ENCODE measurements around the gene RUFY3. TPM values are rescaled to one million over a fixed set of nuclear protein-coding genes. Genes with fewer than 3 reads are reported as not detected.
A peak's percentile ranks its signal among the peaks of the same experiment; 100 is the strongest.
"Not testable (repeated sequence)": the region's sequence is repeated elsewhere in the genome, so short reads cannot be mapped to it uniquely, and the experiment has no call there.

RUFY3 gene
- total RNA-seq, 3 donors from 2014 or later (not counting 1 experiment from before 2014, with no cell fraction given): 31.6 to 38.1 (median 33.4) TPM

DNA sequence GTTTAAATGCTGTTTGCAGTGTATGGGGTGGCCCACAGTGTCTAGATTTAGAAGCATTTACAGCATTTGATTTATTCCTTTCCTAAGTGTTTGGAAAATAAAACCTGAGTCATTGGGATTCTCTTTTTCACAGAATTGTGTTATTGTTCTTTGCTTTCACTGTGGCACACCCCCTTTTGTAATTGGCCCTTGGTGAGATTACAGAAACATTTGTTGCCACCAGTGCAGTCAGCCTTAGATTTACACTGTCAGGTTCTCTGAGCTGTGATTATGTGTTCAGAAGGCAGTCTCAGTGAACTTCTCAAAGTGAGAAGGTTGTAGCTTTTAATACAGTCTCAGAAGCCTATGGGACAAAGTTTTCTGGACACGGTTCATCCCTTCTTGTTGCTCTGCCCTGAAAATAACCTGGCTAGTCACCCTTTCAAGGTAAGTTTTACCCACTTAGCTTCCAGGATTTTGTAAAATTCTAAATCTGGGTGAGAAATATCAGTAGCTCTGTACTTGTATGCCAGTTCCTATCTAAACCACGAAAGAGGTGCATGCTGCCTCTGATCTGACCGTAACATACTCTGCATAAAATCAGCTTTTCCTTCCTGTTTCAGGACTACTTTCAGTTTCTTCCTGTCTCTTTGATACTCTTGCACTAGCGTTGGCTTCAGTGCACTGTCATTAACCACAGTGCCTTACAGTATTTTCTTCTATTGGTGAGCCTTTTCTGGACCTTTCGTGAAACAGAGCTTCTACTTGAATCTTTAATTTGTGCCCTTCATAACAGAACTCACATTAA lies 12.6 kb downstream of the RUFY3 start:
- Histone ChIP-seq H3K27ac (ENCODE audit: low read length) (peak overlapping the region; percentile 91), H3K4me1 (ENCODE audit: control insufficient read depth, insufficient read depth, low read length) (peaks cover 21% of the 10 kb centered on the region), H3K4me3 (ENCODE audit: low read length) (peak overlapping the region; percentile 39), H3K27me3 (ENCODE audit: control insufficient read depth, insufficient read depth, low read length) (no peaks in the 10 kb centered on the region), H3K9me3 (ENCODE audit: control insufficient read depth, insufficient read depth, low read length) (no peaks in the 10 kb centered on the region), H3K36me3 (ENCODE audit: control insufficient read depth, insufficient read depth, low read length) (no peaks in the 10 kb centered on the region)
- peak overlapping the region; percentile 84 to 89 for H3K27ac Mint-ChIP-seq
- peak overlapping the region; percentile 83 for H3K4me3 Mint-ChIP-seq
- intact Hi-C loops (cut with micrococcal nuclease): loop anchor here (1.0 kb wide), 1 partner anchor 46 kb away; the partner anchor contains the start of gene UTP3
- no peaks in the 10 kb centered on the region for H3K27me3 Mint-ChIP-seq (ENCODE audit: low read depth in 2 of 2)
- ATAC-seq (peak; percentile 91 to 95 (median 94)), DNase-seq (peak in 1 of 2 donors; percentile 79)
- peaks cover 38 to 43% of the 10 kb centered on the region in 2 donors for H3K4me1 Mint-ChIP-seq
- H3K9me3 Mint-ChIP-seq: no peaks in the 10 kb centered on the region
- TF ChIP-seq CTCF (IDR thresholded peaks at IDR 0.05): no peak
- no peaks in the 10 kb centered on the region for H3K36me3 Mint-ChIP-seq
- 0% methylated on average over 5 of the region's 5 CpGs for WGBS (ENCODE audit: insufficient coverage)

- no peak for TF ChIP-seq CTCF (IDR thresholded peaks at IDR 0.05)
- intact Hi-C loops (cut with micrococcal nuclease): loop anchor here (1.0 kb wide), 1 partner anchor 47 kb away; the partner anchor contains the start of gene UTP3
- H3K9me3 Mint-ChIP-seq: no peaks in the 10 kb centered on the region
- H3K4me3 ChIP-seq (ENCODE audit: low read length): peak overlapping the region; percentile 39
- 2% methylated on average over 3 of the region's 3 CpGs for WGBS (ENCODE audit: insufficient coverage)
- H3K9me3 ChIP-seq (ENCODE audit: control insufficient read depth, insufficient read depth, low read length): no peaks in the 10 kb centered on the region
- H3K36me3 ChIP-seq (ENCODE audit: control insufficient read depth, insufficient read depth, low read length): no peaks in the 10 kb centered on the region
- DNase-seq (peak in 1 of 2 donors; percentile 42), ATAC-seq (peak; percentile 33 to 52 (median 39))
- peak overlapping the region; percentile 91 for H3K27ac ChIP-seq (ENCODE audit: low read length)
- peaks cover 21% of the 10 kb centered on the region for H3K4me1 ChIP-seq (ENCODE audit: control insufficient read depth, insufficient read depth, low read length)
- peak overlapping the region; percentile 83 for H3K4me3 Mint-ChIP-seq
- peaks cover 38 to 43% of the 10 kb centered on the region in 2 donors for H3K4me1 Mint-ChIP-seq
- H3K27me3 Mint-ChIP-seq (ENCODE audit: low read depth in 2 of 2): no peaks in the 10 kb centered on the region
- no peaks in the 10 kb centered on the region for H3K27me3 ChIP-seq (ENCODE audit: control insufficient read depth, insufficient read depth, low read length)
- no peaks in the 10 kb centered on the region for H3K36me3 Mint-ChIP-seq
- peak overlapping the region; percentile 84 to 89 for H3K27ac Mint-ChIP-seq
Measured at GRCh38 chr4:70734971-70735370, 13.2 kb downstream of the RUFY3 start.

- peak in 2 of 3 donors; percentile 38 to 47 for ATAC-seq
- H3K4me3 ChIP-seq (ENCODE audit: low read length); H3K27me3 Mint-ChIP-seq (ENCODE audit: low read depth in 2 of 2); H3K9me3 ChIP-seq (ENCODE audit: control insufficient read depth, insufficient read depth, low read length); H3K9me3 Mint-ChIP-seq; H3K27me3 ChIP-seq (ENCODE audit: control insufficient read depth, insufficient read depth, low read length); H3K36me3 Mint-ChIP-seq; H3K36me3 ChIP-seq (ENCODE audit: control insufficient read depth, insufficient read depth, low read length): not testable (repeated sequence)
- H3K27ac Mint-ChIP-seq: peak overlapping the region; percentile 84 to 89
- peaks cover 21% of the 10 kb centered on the region for H3K4me1 ChIP-seq (ENCODE audit: control insufficient read depth, insufficient read depth, low read length)
- peaks cover 38 to 43% of the 10 kb centered on the region in 2 donors for H3K4me1 Mint-ChIP-seq
- intact Hi-C loops (cut with micrococcal nuclease): loop anchor here (1.0 kb wide), 1 partner anchor 31 kb away; no protein-coding TSS in a partner anchor
- peak overlapping the region; percentile 66 for H3K4me3 Mint-ChIP-seq
- H3K27ac ChIP-seq (ENCODE audit: low read length): peak overlapping the region; percentile 91
- DNase-seq: peak; percentile 22 to 72
- 0% methylated on average over 1 of the region's 2 CpGs for WGBS (ENCODE audit: insufficient coverage)
- TF ChIP-seq CTCF (IDR thresholded peaks at IDR 0.05): peak; percentile 40
Measured at GRCh38 chr4:70735915-70736314, 14.2 kb downstream of the RUFY3 start.

All from natural killer cell (primary cell).